NCI-H1092 treated with DMSO at 0.1 percent for 48 hours (cell line): Measurements from ENCODE around the gene FAM216A.
"Not testable (repeated sequence)": the region's sequence is repeated elsewhere in the genome, so short reads cannot be mapped to it uniquely, and the experiment has no call there.

Source experiments
- DNase-seq: peaks from one replicate; lab custom pipeline; 2025; lab: John Stamatoyannopoulos, UW

Gene FAM216A

GRCh38 chr12:110501399-110501751, 32.7 kb downstream of the FAM216A start:
- peak; percentile 20 for DNase-seq

GRCh38 chr12:110501752-110502738, 33.4 kb downstream of the FAM216A start, which contains the start of the genes RAD9B and VPS29:
Gene RAD9B (plus strand): TSS chr12:110502331. CDS start chr12:110502338, 7 bp downstream.
Gene VPS29 (minus strand): TSS chr12:110502111. CDS start chr12:110502051, 60 bp downstream.
- peak; percentile 94 for DNase-seq

GRCh38 chr12:110503432-110503831, 34.8 kb downstream of the FAM216A start:
- DNase-seq, result no peak

- DNase-seq, result no peak
Observed at GRCh38 chr12:110505332-110505731, 36.7 kb downstream of the FAM216A start.

- no peak for DNase-seq
Observed at GRCh38 chr12:110508071-110508586, 39.5 kb downstream of the FAM216A start.

GRCh38 chr12:110513842-110514241, 45.2 kb downstream of the FAM216A start:
- no peak for DNase-seq

- DNase-seq, result no peak
Observed at GRCh38 chr12:110514363-110514762, 45.7 kb downstream of the FAM216A start.

GRCh38 chr12:110516995-110517394, 48.4 kb downstream of the FAM216A start:
- DNase-seq, result no peak

GRCh38 chr12:110518014-110518413, 49.4 kb downstream of the FAM216A start:
- DNase-seq, result not testable (repeated sequence)

GRCh38 chr12:110520876-110521712, 52.4 kb downstream of the FAM216A start:
- DNase-seq, result not testable (repeated sequence)

GRCh38 chr12:110528277-110528839, 59.7 kb downstream of the FAM216A start:
- DNase-seq, result no peak

- no peak for DNase-seq
Observed at GRCh38 chr12:110530511-110530910, 61.9 kb downstream of the FAM216A start.

GRCh38 chr12:110531741-110532333, 63.2 kb downstream of the FAM216A start:
- DNase-seq, result no peak

- no peak for DNase-seq
Observed at GRCh38 chr12:110532644-110533043, 64.0 kb downstream of the FAM216A start.

- DNase-seq, result no peak
Observed at GRCh38 chr12:110533607-110534006, 65.0 kb downstream of the FAM216A start.

GRCh38 chr12:110534811-110535210, 66.2 kb downstream of the FAM216A start:
- DNase-seq, result no peak

- no peak for DNase-seq
Observed at GRCh38 chr12:110536834-110537604, 68.4 kb downstream of the FAM216A start.

- no peak for DNase-seq
Observed at GRCh38 chr12:110537605-110538409, 69.2 kb downstream of the FAM216A start.

- no peak for DNase-seq
Observed at GRCh38 chr12:110538869-110539622, 70.4 kb downstream of the FAM216A start.
